ENCODE results near the gene NOL4L. TPM values are rescaled to one million over a fixed set of nuclear protein-coding genes. Genes with fewer than 3 reads are reported as not detected.

NOL4L gene
- total RNA-seq, 1 donor from 2014 or later: 27.8 TPM

DNA sequence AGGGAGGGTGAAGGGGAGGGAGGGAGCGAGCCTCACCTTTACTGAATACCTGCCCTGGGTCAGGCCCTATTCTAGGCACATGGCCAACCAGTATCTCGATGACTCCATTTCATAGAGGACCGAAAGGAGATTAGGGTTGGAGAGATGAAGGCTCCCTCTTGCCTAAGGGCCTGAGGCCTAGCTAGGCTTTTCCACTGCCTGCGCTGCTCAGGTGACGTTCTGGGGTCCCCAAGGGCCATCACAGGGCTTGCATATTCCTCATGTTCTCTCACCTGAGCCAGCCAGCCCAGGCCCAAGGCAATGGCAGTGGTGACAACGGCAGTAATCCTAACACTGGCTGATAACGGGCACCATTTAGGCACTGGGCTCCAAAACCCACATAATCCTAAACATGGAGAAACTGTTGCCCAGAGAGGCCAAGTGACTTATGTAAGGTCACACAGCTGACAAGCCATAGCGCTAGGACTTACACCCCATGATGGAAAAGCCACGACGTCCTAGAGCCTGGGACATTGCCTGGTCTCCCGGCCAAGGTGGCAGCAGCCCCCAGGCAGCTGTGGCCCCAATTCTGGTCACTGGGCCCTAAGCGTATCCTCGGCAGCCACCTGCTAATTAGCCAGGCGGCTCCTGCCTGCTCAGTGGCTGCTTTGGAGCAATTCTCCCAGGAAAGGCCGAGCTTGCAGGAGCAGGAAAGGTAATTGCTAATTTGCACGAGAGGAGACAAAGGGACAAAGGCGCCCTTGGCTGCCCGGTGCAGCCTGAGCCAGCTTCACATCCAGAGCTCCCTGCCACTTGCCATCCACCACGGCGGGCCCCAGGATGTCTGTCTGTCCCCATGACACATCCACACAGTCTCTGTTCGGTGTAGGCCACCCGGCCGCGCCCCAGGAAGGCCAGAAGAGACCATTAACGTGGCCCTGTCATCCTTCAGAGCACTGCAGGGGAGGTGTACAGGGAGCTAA lies 21.5 kb downstream of the NOL4L start:
- intact Hi-C loops (cut with micrococcal nuclease): no loop called here

DNA sequence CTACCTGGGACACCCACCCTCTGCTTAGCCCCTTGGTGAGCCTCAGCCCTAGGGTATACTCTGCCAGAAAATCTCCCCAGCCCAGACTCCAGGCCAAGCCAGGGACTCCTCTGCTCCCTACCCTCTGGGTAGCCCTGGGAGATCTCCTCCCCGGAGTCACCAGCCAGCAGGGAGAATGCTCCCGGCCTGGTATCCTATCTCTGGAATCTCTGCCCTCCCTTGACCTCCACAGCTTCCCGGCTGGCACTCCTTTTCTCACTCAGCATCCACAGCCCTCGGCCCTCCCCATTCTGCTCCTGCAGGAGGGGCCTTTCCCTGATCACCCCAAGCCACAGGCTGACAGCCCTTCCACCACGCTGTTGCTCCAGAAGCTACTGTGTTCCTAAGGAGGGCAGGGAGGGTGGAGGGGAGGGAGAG lies 22.6 kb downstream of the NOL4L start:
- intact Hi-C loops (cut with micrococcal nuclease): no loop called here

- intact Hi-C loops (cut with micrococcal nuclease): no loop called here
Observed at GRCh38 chr20:32560989-32561830, 23.9 kb downstream of the NOL4L start.

DNA sequence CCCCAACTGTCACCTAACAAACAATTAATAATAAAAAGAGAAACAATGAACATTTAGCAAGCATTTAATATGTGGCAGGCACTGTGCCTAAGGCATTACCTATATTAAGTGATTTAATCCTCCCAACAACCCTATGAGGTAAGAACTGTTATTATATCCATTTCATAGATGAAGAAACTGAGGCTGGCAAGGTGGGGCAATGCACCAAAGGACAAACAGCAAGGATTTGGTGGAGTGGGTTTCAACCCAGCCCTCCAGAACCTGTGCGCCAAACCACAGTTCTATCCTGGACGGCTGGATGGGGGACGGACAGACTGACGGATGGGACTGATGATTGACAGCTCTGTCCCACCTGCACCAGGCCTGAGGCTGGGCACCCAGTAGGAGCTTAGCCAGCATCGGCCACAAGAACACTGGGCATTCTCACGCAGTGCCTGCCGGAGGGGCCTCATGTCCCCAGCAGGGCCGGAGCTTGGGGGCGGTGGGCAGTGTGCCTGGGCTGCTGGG lies 24.6 kb downstream of the NOL4L start:
- intact Hi-C loops (cut with micrococcal nuclease): no loop called here

- intact Hi-C loops (cut with micrococcal nuclease): no loop called here
Observed at GRCh38 chr20:32559753-32560380, 25.3 kb downstream of the NOL4L start.

- intact Hi-C loops (cut with micrococcal nuclease): no loop called here
Observed at GRCh38 chr20:32559205-32559752, 25.9 kb downstream of the NOL4L start.

- intact Hi-C loops (cut with micrococcal nuclease): no loop called here
Observed at GRCh38 chr20:32558526-32558925, 26.6 kb downstream of the NOL4L start.

- intact Hi-C loops (cut with micrococcal nuclease): no loop called here
Observed at GRCh38 chr20:32557319-32557718, 27.8 kb downstream of the NOL4L start.

DNA sequence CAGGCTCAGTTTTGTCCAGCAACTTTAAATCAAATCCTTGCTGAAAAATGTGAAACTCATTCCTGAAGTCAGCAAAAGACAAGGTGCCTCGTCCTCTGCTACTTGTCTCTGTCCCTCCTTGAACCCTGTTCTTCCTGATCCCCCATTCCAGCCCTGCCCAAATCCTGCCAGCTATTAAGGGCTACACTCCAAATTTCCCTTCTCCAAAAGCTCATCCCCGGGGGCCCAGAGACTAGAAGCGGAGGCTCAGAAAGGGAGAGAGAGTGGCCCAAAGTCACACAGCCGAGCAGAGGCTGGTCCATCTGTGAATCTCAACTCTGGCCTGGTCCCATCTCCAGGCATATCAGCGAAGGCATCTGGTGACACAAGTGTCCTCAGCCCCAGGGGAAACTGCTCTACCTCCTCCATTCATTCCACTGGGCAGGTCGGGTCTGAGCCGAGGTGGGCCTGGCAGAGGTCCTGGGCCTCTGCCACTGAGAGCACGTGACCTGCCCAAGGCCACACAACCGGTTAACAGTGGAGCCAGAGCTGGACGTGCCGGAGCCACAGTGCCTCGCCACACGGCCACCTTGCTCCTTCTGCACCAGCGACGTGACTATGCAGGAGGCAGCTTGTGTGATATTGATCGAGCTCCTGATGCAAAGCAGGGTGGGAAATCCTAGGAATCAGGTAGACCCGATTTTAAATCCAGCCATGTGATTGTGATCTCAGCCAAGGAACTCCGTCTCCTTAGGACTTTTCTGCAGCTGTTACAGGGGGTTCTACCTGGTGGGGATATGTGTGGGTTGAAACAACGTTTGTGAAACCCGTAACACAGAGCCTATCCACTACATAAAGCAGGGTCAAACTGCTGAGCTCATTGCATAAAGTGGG lies 28.6 kb downstream of the NOL4L start:
- intact Hi-C loops (cut with micrococcal nuclease): no loop called here

- intact Hi-C loops (cut with micrococcal nuclease): no loop called here
Observed at GRCh38 chr20:32555584-32555983, 29.5 kb downstream of the NOL4L start.

- intact Hi-C loops (cut with micrococcal nuclease): no loop called here
Observed at GRCh38 chr20:32554965-32555289, 30.2 kb downstream of the NOL4L start.

GRCh38 chr20:32553618-32554017 lies 31.5 kb downstream of the NOL4L start:
- intact Hi-C loops (cut with micrococcal nuclease): no loop called here

DNA sequence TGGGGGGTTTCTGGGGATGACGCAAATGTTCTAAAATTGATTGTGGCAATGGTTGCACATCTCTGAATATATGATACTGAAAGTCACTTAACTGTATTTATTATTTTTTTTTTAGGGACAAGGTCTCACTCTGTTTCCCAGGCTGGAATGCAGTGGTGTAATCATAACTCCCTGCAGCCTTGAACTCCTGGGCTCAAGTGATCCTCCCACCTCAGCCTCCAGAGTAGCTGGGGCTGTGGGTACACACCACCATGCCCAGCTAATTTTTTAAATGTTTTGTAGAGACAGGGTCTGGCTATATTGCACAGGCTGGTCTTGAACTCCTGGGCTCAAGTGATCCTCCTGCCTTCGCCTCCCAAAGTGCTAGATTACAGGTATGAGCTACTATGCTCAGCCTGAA lies 33.4 kb downstream of the NOL4L start:
- intact Hi-C loops (cut with micrococcal nuclease): no loop called here

- intact Hi-C loops (cut with micrococcal nuclease): no loop called here
Observed at GRCh38 chr20:32549842-32550241, 35.3 kb downstream of the NOL4L start.

GRCh38 chr20:32547753-32548034 lies 37.4 kb downstream of the NOL4L start:
- intact Hi-C loops (cut with micrococcal nuclease): no loop called here

DNA sequence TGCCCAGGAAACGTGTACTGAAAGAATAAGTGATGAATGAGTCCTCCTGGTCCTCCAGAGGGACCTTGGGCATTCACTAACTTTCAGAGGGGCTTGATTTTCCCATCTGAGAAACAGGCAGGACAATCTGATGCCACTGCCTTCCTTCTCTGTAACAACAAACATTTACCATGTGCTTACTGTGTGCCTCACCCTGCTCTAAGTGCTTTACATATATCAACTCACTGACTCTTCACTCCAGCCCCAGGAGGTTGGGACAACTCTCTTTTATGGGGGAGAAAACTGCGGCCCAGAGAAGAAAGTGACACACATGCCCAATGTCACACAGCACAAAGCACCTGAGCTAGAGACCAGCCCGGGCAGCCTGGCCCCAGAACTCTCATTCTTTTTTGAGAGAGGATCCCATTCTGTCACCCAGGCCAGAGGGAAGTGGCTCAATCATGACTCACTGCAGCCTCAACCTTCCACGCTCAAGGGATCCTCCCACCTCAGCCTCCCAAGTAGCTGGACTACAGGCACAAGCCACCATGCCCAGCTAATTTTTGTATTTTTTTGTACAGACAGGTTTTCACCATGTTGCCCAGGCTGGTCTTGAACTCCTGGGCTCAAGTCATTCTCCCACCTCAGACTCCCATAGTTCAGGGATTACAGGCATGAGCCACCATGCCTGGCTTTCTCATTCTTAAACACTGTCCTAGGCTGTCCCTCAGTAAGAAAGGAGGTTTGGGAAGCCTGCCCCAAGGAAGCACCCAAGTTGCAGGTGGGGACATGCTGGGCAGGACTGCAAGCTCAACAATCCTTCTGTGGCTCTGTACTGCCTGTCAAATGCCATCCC lies 38.0 kb downstream of the NOL4L start:
- intact Hi-C loops (cut with micrococcal nuclease): no loop called here

- intact Hi-C loops (cut with micrococcal nuclease): no loop called here
Observed at GRCh38 chr20:32544893-32545840, 40.0 kb downstream of the NOL4L start.

DNA sequence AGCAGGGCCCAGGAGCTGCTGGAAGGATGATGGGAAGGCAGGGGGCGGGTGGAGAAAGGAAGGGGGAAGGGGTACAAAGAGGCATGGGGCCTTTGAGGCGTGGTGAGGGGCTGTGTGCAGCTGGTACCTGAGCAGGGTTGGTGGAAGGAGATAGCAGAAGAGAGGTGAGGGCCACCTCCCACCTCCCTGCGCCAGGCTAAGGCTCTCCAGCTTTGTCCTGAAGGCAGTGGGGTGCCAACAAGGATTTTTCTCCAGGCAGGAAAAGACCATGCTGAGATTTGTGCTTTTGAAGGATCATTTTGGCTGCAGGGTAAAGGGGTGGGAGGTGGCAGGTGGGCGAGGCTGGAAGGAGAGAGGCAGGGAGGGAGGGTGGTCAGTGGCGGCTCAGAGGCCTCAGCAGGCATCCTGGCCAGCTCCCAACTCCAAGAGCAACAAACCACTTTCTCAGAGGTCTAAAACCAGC lies 40.8 kb downstream of the NOL4L start:
- intact Hi-C loops (cut with micrococcal nuclease): no loop called here
